BLaER1 treated with 17β-estradiol and CSF1 and Interleukin-3, amounts not matched to agents 10 nM and 100 nM (cell line): ENCODE results near the gene PRDM16.

Experiments
- H3K27ac ChIP-seq, 11 experiments: shearing (Covaris generic); formaldehyde crosslinking; 2 replicates each; pipeline ENCODE4 v1.8.1; 2022
- H3K27me3 ChIP-seq, 11 experiments: shearing (Covaris generic); formaldehyde crosslinking; 2 replicates each; pipeline ENCODE4 v1.8.1; 2022
- H3K36me3 ChIP-seq, 11 experiments: shearing (Covaris generic); formaldehyde crosslinking; 2 replicates each; pipeline ENCODE4 v1.8.1; 2022
- H3K4me1 ChIP-seq, 10 experiments: shearing (Covaris generic); formaldehyde crosslinking; 2 replicates each; pipeline ENCODE4 v1.8.1; 2022
- H3K4me2 ChIP-seq, 11 experiments: shearing (Covaris generic); formaldehyde crosslinking; 2 replicates each; pipeline ENCODE4 v1.8.1; 2022
- H3K4me3 ChIP-seq, 10 experiments: shearing (Covaris generic); formaldehyde crosslinking; 2 replicates each; pipeline ENCODE4 v1.8.1; 2022
- H3K9ac ChIP-seq, 11 experiments: shearing (Covaris generic); formaldehyde crosslinking; 2 replicates each; pipeline ENCODE4 v1.8.1; 2022
- H3K9me3 ChIP-seq, 11 experiments: shearing (Covaris generic); formaldehyde crosslinking; replicated peaks in 1 of 11; 2 replicates each; pipeline ENCODE4 v1.8.1; 2022
- H4K20me1 ChIP-seq, 11 experiments: shearing (Covaris generic); formaldehyde crosslinking; 2 replicates each; pipeline ENCODE4 v1.8.1; 2022
- Cebpa-rat ChIP-seq, 11 experiments: shearing (Covaris generic); IDR thresholded peaks; 2 replicates each; pipeline ENCODE4 v1.8.1; 2022

The PRDM16 gene

GRCh38 chr1:3334366-3334765 is 265.4 kb downstream of the PRDM16 start:
- Histone ChIP-seq H3K27ac (no peak overlapping the region), H3K4me1 (peaks cover 0 to 31% (median 22%) of the 10 kb centered on the region in 10 experiments; a peak in 18 of 20 replicates)
- no peak for TF ChIP-seq Cebpa-rat (IDR thresholded peaks at IDR 0.05)

GRCh38 chr1:3335754-3336640 is 267.0 kb downstream of the PRDM16 start:
- peaks cover 0 to 15% (median 6%) of the 10 kb centered on the region in 11 experiments; a peak in 9 of 22 replicates for H4K20me1 ChIP-seq
- no peak overlapping the region for H3K9ac ChIP-seq
- H3K27ac ChIP-seq: no peak overlapping the region
- H3K9me3 ChIP-seq: peaks cover 0 to 12% (median 4%) of the 10 kb centered on the region in 11 experiments; a peak in 14 of 22 replicates
- H3K4me2 ChIP-seq: no peak overlapping the region
- no peak for TF ChIP-seq Cebpa-rat (IDR thresholded peaks at IDR 0.05)
- peaks cover 0 to 14% (median 6%) of the 10 kb centered on the region in 11 experiments; a peak in 9 of 22 replicates for H3K27me3 ChIP-seq
- H3K4me3 ChIP-seq: no peak overlapping the region
- H3K36me3 ChIP-seq: no peaks in the 10 kb centered on the region
- H3K4me1 ChIP-seq: peaks cover 0 to 36% (median 28%) of the 10 kb centered on the region in 10 experiments; a peak in 18 of 20 replicates

More at GRCh38 chr1:3334366-3334765, 265.4 kb downstream of the PRDM16 start:
- no peaks in the 10 kb centered on the region for H3K36me3 ChIP-seq
- H3K27me3 ChIP-seq: peaks cover 0 to 14% (median 7%) of the 10 kb centered on the region in 11 experiments; a peak in 9 of 22 replicates
- H3K4me3 ChIP-seq: no peak overlapping the region
- H3K9me3 ChIP-seq: peaks cover 0 to 10% (median 0%) of the 10 kb centered on the region in 11 experiments; a peak in 6 of 22 replicates
- no peak overlapping the region for H3K4me2 ChIP-seq
- H3K9ac ChIP-seq: no peak overlapping the region
- H4K20me1 ChIP-seq: peaks cover 0 to 26% (median 6%) of the 10 kb centered on the region in 11 experiments; a peak in 10 of 22 replicates

GRCh38 chr1:3336641-3337630 is 267.9 kb downstream of the PRDM16 start:
- TF ChIP-seq Cebpa-rat (IDR thresholded peaks at IDR 0.05): no peak
- H3K27ac ChIP-seq: no peak overlapping the region
- peaks cover 0 to 15% (median 6%) of the 10 kb centered on the region in 11 experiments; a peak in 9 of 22 replicates for H4K20me1 ChIP-seq
- no peak overlapping the region for H3K4me3 ChIP-seq
- H3K4me2 ChIP-seq: peak overlapping the region in 9 of 11 experiments; percentile 27 to 86 (median 72); a peak in 16 of 22 replicates
- H3K9ac ChIP-seq: no peak overlapping the region
- peaks cover 6 to 21% (median 13%) of the 10 kb centered on the region in 11 experiments for H3K9me3 ChIP-seq
- H3K36me3 ChIP-seq: no peaks in the 10 kb centered on the region
- peaks cover 0 to 36% (median 28%) of the 10 kb centered on the region in 10 experiments; a peak in 18 of 20 replicates for H3K4me1 ChIP-seq
- H3K27me3 ChIP-seq: peaks cover 0 to 8% (median 5%) of the 10 kb centered on the region in 11 experiments; a peak in 9 of 22 replicates

- Histone ChIP-seq H4K20me1 (peaks cover 0 to 15% (median 6%) of the 10 kb centered on the region in 11 experiments; a peak in 9 of 22 replicates), H3K4me1 (peaks cover 0 to 36% (median 28%) of the 10 kb centered on the region in 10 experiments; a peak in 18 of 20 replicates), H3K4me2 (peak overlapping the region in 9 of 11 experiments; percentile 27 to 86 (median 72); a peak in 18 of 22 replicates), H3K36me3 (no peaks in the 10 kb centered on the region), H3K9ac (peak overlapping the region in 2 of 11 experiments; percentile 13 to 16; a peak in 2 of 22 replicates), H3K4me3 (no peak overlapping the region; a peak in 1 of 20 replicates), H3K9me3 (peaks cover 17 to 32% (median 25%) of the 10 kb centered on the region in 11 experiments), H3K27ac (no peak overlapping the region), H3K27me3 (peaks cover 0 to 7% (median under 1%) of the 10 kb centered on the region in 11 experiments; a peak in 5 of 22 replicates)
- TF ChIP-seq Cebpa-rat (IDR thresholded peaks at IDR 0.05): no peak
Measured at GRCh38 chr1:3337798-3338724, 269.1 kb downstream of the PRDM16 start.

- Histone ChIP-seq H4K20me1 (peaks cover 0 to 15% (median 6%) of the 10 kb centered on the region in 11 experiments; a peak in 8 of 22 replicates), H3K9me3 (peaks cover 23 to 39% (median 31%) of the 10 kb centered on the region in 11 experiments), H3K27me3 (peaks cover 0 to 7% (median 0%) of the 10 kb centered on the region in 11 experiments; a peak in 4 of 22 replicates), H3K36me3 (no peaks in the 10 kb centered on the region), H3K4me3 (no peak overlapping the region; a peak in 1 of 20 replicates), H3K9ac (peak overlapping the region in 2 of 11 experiments; percentile 13 to 16; a peak in 2 of 22 replicates), H3K4me2 (peak overlapping the region in 9 of 11 experiments; percentile 27 to 86 (median 72); a peak in 18 of 22 replicates), H3K4me1 (peaks cover 0 to 36% (median 28%) of the 10 kb centered on the region in 10 experiments; a peak in 18 of 20 replicates), H3K27ac (no peak overlapping the region)
- no peak for TF ChIP-seq Cebpa-rat (IDR thresholded peaks at IDR 0.05)
Measured at GRCh38 chr1:3338725-3339070, 269.7 kb downstream of the PRDM16 start.

GRCh38 chr1:3339856-3340255 is 270.9 kb downstream of the PRDM16 start:
- peaks cover 0 to 7% (median 0%) of the 10 kb centered on the region in 11 experiments; a peak in 4 of 22 replicates for H3K27me3 ChIP-seq
- peaks cover 0 to 31% (median 28%) of the 10 kb centered on the region in 10 experiments; a peak in 18 of 20 replicates for H3K4me1 ChIP-seq
- peaks cover 0 to 14% (median 6%) of the 10 kb centered on the region in 11 experiments; a peak in 8 of 22 replicates for H4K20me1 ChIP-seq
- no peak for TF ChIP-seq Cebpa-rat (IDR thresholded peaks at IDR 0.05)
- H3K4me2 ChIP-seq: peak overlapping the region in 8 of 11 experiments; percentile 53 to 86 (median 76); a peak in 11 of 22 replicates
- no peaks in the 10 kb centered on the region for H3K36me3 ChIP-seq
- H3K9ac ChIP-seq: peak overlapping the region in 2 of 11 experiments; percentile 9 to 13; a peak in 2 of 22 replicates
- no peak overlapping the region for H3K27ac ChIP-seq
- no peak overlapping the region for H3K4me3 ChIP-seq
- peaks cover 35 to 50% (median 43%) of the 10 kb centered on the region in 11 experiments for H3K9me3 ChIP-seq

GRCh38 chr1:3340548-3341235 is 271.7 kb downstream of the PRDM16 start:
- H3K36me3 ChIP-seq: no peaks in the 10 kb centered on the region
- H3K9me3 ChIP-seq: peaks cover 43 to 59% (median 50%) of the 10 kb centered on the region in 11 experiments
- peaks cover 0 to 7% (median 0%) of the 10 kb centered on the region in 11 experiments; a peak in 4 of 22 replicates for H3K27me3 ChIP-seq
- H3K27ac ChIP-seq: no peak overlapping the region
- H3K4me3 ChIP-seq: no peak overlapping the region
- peaks cover 0 to 14% (median 6%) of the 10 kb centered on the region in 11 experiments; a peak in 8 of 22 replicates for H4K20me1 ChIP-seq
- H3K4me2 ChIP-seq: no peak overlapping the region
- TF ChIP-seq Cebpa-rat (IDR thresholded peaks at IDR 0.05): no peak
- H3K9ac ChIP-seq: no peak overlapping the region
- H3K4me1 ChIP-seq: peaks cover 0 to 31% (median 28%) of the 10 kb centered on the region in 10 experiments; a peak in 18 of 20 replicates
